Vagina (tissue), 2 donors: ENCODE data around the gene POLR3B. TPM values are rescaled to one million over a fixed set of nuclear protein-coding genes. Genes with fewer than 3 reads are reported as not detected.

ENCODE experiments used
- DNase-seq, 2 donors: peaks; one replicate each; pipeline ENCODE4 v3.0.0-alpha.2; 2017; ENCODE audit errors: extremely low spot score in 2 of 2
- H3K27ac ChIP-seq: fragments of 200-600 bp; sonication (generic); one replicate; pipeline ENCODE4 v1.5.1; 2019
- H3K27me3 ChIP-seq: fragments of 200-600 bp; sonication (generic); one replicate; pipeline ENCODE4 v1.5.1; 2019
- H3K36me3 ChIP-seq, 2 donors: fragments of 200-600 bp; sonication (generic); one replicate each; pipeline ENCODE4 v1.5.1; 2017 to 2019
- H3K4me1 ChIP-seq: fragments of 200-600 bp; sonication (generic); one replicate; pipeline ENCODE4 v1.5.1; 2019
- H3K4me3 ChIP-seq, 2 donors: fragments of 200-600 bp; sonication (generic); 1 replicate in 1 of 2; 2 replicates in 1 of 2; pipeline ENCODE4 v1.5.1; 2016 to 2019
- H3K9me3 ChIP-seq: fragments of 200-600 bp; sonication (generic); one replicate; pipeline ENCODE4 v1.5.1; 2019
- POLR2A ChIP-seq, 2 donors: fragments of 450-650 bp; IDR thresholded peaks; one replicate each; pipeline ENCODE4 v1.6.1; 2017; ENCODE audit warnings: antibody characterized with exemption in 2 of 2, mild to moderate bottlenecking in 2 of 2, moderate library complexity in 2 of 2
- POLR2AphosphoS5 ChIP-seq, 2 donors: sonication (generic); formaldehyde crosslinking; IDR thresholded peaks; one replicate each; pipeline ENCODE4 v1.9.0; 2017; ENCODE audit warnings: antibody characterized with exemption in 2 of 2, mild to moderate bottlenecking in 2 of 2, low read depth in 1 of 2; ENCODE audit not compliant: insufficient read depth in 1 of 2
- intact Hi-C: fragments of 100-400 bp; cut with DNase I; formaldehyde crosslinking; loops from one replicate; pipeline ENCODE4 v1.15.1; 2023
- total RNA-seq: library from RNA; depleted of rRNA; stranded (reverse); fragments of >200 nt; gene quantifications from one replicate; pipeline ENCODE4 v1.2.3, GENCODE V29; 2016
- TF ChIP-seq, protein P1 (sequence below), 3 experiments: fragments of 450-650 bp in 2 of 3; fragments of 200-600 bp in 1 of 3; sonication (generic) in 1 of 3; IDR thresholded peaks; one replicate each; pipeline ENCODE4 v1.5.1; 2017 to 2019; ENCODE audit warnings: antibody characterized with exemption in 3 of 3, mild to moderate bottlenecking in 2 of 3, moderate library complexity in 2 of 3

The POLR3B gene
- total RNA-seq, 1 donor from 2014 or later: 10.1 TPM

DNA sequence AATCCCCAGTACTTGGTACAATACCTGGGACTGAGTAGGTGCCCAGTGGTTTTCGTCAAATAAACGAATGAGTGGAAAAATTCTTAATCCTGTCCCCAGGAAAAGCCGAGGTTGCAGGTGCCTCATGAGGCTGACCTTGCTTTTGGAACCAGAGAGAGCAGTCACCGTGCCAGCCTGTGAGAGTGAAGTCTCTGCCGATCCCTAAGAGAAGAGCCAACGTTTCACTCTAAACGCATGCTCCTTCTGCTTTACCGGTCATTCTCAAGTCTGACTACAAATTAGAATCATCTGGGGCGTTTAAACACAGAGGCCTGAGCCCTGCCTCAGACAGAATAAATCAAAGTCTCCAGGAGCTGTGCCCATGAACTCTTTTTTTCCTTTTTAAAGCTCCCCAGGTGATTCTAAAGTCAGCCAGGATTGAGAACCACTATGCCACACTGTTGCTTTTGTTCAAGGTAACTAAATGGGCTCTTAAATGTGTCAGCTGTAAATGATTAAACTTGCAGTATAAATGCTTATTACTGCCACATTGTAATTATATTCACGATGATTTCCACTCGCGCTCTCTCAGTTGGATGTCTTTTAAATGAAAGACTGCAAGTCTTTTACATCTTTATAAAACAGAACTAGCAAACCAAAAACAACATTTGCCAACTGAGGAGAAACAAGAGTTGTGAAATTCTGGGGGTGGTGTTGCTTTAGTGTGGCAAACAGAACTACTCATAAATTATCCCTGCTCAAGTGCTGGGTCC, 28.1 kb upstream of the POLR3B start:
- Histone ChIP-seq H3K27me3 (no peaks in the 10 kb centered on the region), H3K9me3 (no peaks in the 10 kb centered on the region), H3K36me3 (peaks cover 0 to 30% of the 10 kb centered on the region in 2 donors), H3K4me1 (peaks cover 31% of the 10 kb centered on the region), H3K27ac (peak overlapping the region; percentile 68), H3K4me3 (no peak overlapping the region)
- intact Hi-C loops: no loop called here
- no peak for TF ChIP-seq POLR2AphosphoS5 (IDR thresholded peaks at IDR 0.05; ENCODE audit: insufficient read depth in 1 of 2, low read depth in 1 of 2)
- no peak for TF ChIP-seq POLR2A (IDR thresholded peaks at IDR 0.05)
- TF ChIP-seq, protein P1, sequence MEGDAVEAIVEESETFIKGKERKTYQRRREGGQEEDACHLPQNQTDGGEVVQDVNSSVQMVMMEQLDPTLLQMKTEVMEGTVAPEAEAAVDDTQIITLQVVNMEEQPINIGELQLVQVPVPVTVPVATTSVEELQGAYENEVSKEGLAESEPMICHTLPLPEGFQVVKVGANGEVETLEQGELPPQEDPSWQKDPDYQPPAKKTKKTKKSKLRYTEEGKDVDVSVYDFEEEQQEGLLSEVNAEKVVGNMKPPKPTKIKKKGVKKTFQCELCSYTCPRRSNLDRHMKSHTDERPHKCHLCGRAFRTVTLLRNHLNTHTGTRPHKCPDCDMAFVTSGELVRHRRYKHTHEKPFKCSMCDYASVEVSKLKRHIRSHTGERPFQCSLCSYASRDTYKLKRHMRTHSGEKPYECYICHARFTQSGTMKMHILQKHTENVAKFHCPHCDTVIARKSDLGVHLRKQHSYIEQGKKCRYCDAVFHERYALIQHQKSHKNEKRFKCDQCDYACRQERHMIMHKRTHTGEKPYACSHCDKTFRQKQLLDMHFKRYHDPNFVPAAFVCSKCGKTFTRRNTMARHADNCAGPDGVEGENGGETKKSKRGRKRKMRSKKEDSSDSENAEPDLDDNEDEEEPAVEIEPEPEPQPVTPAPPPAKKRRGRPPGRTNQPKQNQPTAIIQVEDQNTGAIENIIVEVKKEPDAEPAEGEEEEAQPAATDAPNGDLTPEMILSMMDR (IDR thresholded peaks at IDR 0.05): no peak
- DNase-seq: no peak

DNA sequence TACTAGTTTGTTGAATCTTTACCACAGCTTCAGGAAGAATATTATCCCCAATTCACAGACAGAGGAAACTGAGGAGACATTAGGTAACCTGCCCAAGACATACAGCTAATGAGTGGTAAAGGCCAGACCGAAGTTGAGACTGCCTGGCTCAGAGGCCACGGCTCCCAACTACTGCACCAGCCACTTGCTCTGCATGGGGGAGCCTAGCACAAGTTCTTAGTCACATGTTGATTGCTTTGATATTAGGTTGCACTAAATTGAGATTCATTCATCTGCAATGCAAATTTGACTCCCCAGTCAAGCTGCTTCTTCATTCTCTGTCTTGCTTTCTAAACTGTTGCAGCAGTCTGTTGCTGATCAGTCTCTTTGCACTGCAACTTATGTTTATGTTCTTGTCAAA, 25.9 kb upstream of the POLR3B start:
- Histone ChIP-seq H3K4me1 (peaks cover 50% of the 10 kb centered on the region), H3K9me3 (no peaks in the 10 kb centered on the region), H3K4me3 (no peak overlapping the region), H3K27ac (peak overlapping the region; percentile 68), H3K36me3 (peaks cover 0 to 19% of the 10 kb centered on the region in 2 donors), H3K27me3 (no peaks in the 10 kb centered on the region)
- TF ChIP-seq POLR2AphosphoS5 (IDR thresholded peaks at IDR 0.05; ENCODE audit: insufficient read depth in 1 of 2, low read depth in 1 of 2) (no peak), POLR2A (IDR thresholded peaks at IDR 0.05) (no peak)
- TF ChIP-seq, protein P1 (IDR thresholded peaks at IDR 0.05): no peak
- intact Hi-C loops: no loop called here
- DNase-seq: no peak

DNA sequence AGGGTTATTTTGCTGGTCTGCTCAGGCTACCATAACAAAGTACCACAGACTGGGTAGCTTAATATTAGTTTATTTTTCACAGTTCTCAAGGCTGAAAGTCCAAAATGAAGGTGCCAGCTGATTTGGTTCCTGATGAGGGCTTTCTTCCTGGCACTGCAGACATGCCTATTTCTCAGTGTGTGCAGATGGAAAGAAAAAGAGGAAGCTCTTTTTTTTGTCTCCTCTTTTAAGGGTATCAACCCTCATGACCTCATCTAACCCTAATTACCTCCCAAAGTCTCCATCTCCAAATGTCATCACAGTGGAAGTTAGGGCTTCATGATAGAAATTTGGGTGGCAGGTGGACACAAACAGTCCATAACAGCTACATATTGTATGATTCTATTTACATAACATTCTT, 25.0 kb upstream of the POLR3B start:
- intact Hi-C loops: no loop called here
- no peak for TF ChIP-seq POLR2A (IDR thresholded peaks at IDR 0.05)
- no peaks in the 10 kb centered on the region for H3K9me3 ChIP-seq
- H3K4me1 ChIP-seq: peaks cover 59% of the 10 kb centered on the region
- peaks cover 0 to 19% of the 10 kb centered on the region in 2 donors for H3K36me3 ChIP-seq
- no peaks in the 10 kb centered on the region for H3K27me3 ChIP-seq
- DNase-seq: no peak
- H3K27ac ChIP-seq: no peak overlapping the region
- H3K4me3 ChIP-seq: no peak overlapping the region

DNA sequence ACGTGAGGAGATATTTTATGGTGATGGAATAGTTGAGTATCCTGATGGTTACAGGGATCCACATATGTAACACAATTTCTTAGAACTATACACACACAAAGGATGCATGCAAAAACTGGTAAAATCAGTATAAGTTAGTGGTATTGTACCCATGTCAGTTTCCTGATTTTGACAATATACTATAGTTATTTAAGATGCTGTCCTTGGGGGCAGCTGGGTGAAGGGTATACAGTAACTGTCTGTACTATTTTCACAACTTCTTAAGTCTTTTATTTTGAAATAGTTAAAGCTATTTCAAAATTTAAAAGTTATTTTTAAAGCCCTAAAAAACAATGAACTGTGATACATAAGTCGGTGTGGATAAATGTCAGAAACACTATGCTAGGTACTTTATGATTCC, 24.5 kb upstream of the POLR3B start:
- DNase-seq: no peak
- H3K27me3 ChIP-seq: no peaks in the 10 kb centered on the region
- intact Hi-C loops: no loop called here
- peaks cover 0 to 19% of the 10 kb centered on the region in 2 donors for H3K36me3 ChIP-seq
- H3K27ac ChIP-seq: no peak overlapping the region
- H3K4me1 ChIP-seq: peaks cover 60% of the 10 kb centered on the region
- no peaks in the 10 kb centered on the region for H3K9me3 ChIP-seq
- no peak overlapping the region for H3K4me3 ChIP-seq
- TF ChIP-seq POLR2AphosphoS5 (IDR thresholded peaks at IDR 0.05; ENCODE audit: insufficient read depth in 1 of 2, low read depth in 1 of 2) (no peak), POLR2A (IDR thresholded peaks at IDR 0.05) (no peak)
- TF ChIP-seq, protein P1 (IDR thresholded peaks at IDR 0.05): no peak

DNA sequence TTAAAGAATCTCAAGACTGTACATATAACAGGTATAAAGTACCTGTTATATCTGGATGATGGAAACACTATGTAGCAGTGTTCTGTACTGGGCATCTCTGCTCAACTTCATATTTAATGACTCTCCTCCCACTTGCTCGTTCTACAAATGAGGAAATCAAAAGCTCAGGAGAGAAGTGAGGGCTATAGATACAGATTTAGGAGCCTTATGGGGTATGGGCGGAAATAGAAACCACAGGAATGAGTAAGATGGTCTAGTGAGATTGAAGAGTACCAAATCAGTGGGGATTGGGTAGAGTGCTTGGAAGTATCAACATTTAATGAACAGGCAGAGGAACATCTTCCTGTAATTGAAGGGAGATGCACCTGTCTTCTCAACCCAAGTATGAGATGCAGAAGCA, 23.8 kb upstream of the POLR3B start:
- no peak for DNase-seq
- intact Hi-C loops: no loop called here
- Histone ChIP-seq H3K36me3 (peaks cover 0 to 19% of the 10 kb centered on the region in 2 donors), H3K27ac (peak overlapping the region; percentile 5), H3K4me3 (no peak overlapping the region), H3K9me3 (no peaks in the 10 kb centered on the region), H3K4me1 (peaks cover 53% of the 10 kb centered on the region), H3K27me3 (no peaks in the 10 kb centered on the region)
- TF ChIP-seq, protein P1 (IDR thresholded peaks at IDR 0.05): no peak
- no peak for TF ChIP-seq POLR2A (IDR thresholded peaks at IDR 0.05)
- TF ChIP-seq POLR2AphosphoS5 (IDR thresholded peaks at IDR 0.05; ENCODE audit: insufficient read depth in 1 of 2, low read depth in 1 of 2): no peak
